GM18868 (cell line): ENCODE measurements around the gene RPS6KA3.

ENCODE experiments used
- ATAC-seq: cut with Tn5 transposase; IDR thresholded peaks from one replicate; pipeline ENCODE4 v1.9.1; 2021; ENCODE audit warnings: mild to moderate bottlenecking, moderate library complexity; ENCODE audit not compliant: unreplicated experiment

RPS6KA3 gene

GRCh38 chrX:20266810-20267606 is at the start of gene RPS6KA3:
Gene RPS6KA3 (minus strand): TSS chrX:20266909. CDS start chrX:20266632, 277 bp downstream.
- peak; percentile 81 for ATAC-seq

- ATAC-seq = peak; percentile 81
Observed at GRCh38 chrX:20315140-20315539, 48.4 kb upstream of the RPS6KA3 start.

DNA sequence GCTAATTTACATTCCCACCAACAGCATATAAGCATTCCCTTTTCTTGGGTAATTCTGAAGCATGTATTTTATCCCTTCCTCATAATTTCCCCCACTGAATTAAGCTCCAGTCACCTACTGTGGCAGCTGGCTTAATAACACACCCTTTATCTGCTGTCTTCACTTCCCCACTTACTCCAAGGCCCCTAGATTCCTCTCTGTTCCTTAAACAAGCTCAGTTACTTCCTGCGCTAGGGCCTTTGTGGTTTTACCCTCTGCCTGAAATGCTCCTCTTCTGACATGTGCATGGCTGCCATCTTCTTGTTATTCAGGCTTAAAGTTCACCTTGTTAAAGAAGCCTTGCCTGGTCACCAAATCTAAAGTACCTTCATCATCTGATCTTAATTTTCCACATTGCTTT is 47.2 kb upstream of the RPS6KA3 start:
- peak; percentile 34 for ATAC-seq

DNA sequence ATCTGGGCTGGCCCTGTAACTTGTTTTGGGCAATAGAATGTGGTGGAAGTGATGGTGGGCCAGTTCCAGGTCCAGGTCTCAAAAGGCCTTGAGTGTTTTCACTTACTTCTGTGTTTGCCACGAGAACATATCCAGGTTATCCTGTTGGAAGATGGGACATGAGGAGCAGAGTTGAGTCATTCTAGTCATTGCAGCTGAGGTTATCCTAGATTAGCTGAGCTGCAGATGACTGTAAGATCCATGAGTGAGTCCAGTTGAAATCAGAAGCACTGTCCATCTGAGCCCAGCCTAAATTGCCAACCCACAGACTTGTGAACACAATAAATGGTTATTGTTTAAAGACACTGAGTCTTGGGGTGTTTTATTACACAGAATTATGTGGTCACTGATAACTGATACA is 45.3 kb upstream of the RPS6KA3 start:
- ATAC-seq = no peak

DNA sequence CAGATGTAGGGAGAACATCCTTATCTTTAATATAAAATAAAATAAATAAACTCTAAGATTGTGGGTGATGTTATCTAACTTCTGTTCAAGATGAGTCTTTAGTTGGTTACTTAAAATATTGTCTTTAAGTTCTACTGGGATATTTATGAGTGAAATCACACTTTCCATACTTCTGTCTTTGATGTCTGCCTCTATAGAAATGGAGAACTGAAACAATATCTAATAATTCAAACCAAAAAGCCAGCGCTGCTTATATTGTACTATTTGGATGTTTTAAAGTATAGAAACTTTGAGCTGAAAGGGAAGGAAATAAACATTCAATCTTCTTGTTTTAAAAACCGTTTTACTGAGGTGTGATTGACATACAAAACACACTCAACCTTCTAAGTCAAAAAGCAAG is 44.8 kb upstream of the RPS6KA3 start:
- peak; percentile 56 for ATAC-seq

GRCh38 chrX:20309806-20310205 is 43.1 kb upstream of the RPS6KA3 start:
- no peak for ATAC-seq

- ATAC-seq = no peak
Observed at GRCh38 chrX:20306668-20307067, 40.0 kb upstream of the RPS6KA3 start.

DNA sequence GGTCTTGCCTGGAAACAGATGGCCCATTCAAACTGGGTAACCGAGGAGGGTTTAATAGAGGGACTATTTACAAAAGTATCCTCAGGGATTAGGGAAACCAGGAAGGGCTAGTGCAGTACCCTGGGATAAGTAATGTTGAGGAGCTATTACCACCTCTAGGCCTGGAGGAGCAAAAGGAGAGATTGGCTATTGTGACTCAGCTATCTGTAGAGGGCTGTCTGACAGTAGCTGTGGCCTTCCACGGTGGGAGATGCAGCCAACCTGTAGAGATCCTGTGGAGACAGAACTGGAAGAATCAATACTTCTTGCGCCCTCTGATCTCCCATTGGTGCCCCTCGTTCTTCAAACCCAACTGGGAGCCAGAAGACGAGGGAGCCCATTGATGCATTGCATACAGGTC is 34.1 kb upstream of the RPS6KA3 start:
- no peak for ATAC-seq

DNA sequence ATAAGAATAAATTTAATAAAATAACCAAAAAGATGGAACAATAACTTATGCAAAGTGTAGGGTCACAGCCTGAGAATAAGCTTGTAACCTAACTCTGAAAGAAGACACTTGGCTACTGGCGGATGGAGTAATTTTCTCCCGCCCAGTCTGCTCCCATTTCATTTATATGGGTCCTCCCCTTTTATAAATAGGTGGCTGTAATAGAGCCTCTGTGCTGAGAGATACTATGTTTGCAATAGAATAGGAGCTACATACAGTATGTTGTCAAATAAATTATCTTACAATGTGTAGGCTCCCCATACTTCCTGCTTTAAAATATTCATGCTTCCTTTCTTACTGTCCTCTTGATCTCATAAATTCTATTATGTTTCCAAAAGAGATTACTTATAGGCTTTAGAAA is 28.2 kb upstream of the RPS6KA3 start:
- no peak for ATAC-seq

DNA sequence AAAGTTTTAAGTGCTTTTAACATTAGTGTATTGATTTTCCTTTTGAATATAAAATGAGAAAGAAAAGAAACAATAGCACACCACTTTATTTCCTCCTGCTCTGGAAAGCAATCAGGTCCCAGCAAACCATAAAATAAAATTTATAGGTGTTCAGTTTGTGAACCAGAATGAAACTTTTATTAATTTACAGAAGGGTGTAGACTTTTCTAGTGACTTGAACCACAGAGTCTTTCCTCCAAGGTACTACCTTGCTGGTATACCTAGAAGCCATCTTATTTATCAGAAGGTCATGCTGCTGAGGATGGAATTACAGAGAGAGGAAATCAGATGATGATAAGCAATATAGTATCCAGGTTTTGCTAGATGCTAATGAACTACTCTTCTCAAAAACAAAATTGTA is 27.6 kb upstream of the RPS6KA3 start:
- ATAC-seq = no peak

- ATAC-seq = no peak
Observed at GRCh38 chrX:20285511-20285910, 18.8 kb upstream of the RPS6KA3 start.

DNA sequence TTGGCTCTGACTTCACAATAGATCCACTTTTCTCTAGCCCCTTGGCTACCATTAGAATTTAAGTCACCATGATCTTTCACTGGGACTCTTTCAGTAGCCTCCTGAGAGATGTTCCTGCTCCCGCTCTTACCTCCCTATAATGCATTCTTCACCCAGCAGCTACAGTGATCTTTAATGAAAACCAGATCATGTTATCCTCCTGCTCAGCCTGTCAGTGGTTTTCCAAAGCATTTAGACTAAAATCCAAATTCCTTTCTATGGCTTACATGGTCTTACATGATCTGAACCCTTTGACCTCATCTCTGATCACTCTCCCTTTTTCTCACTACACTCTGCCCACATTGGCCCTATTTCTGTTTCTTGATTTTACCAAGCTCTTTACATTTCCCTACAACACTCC is 18.3 kb upstream of the RPS6KA3 start:
- ATAC-seq = no peak

DNA sequence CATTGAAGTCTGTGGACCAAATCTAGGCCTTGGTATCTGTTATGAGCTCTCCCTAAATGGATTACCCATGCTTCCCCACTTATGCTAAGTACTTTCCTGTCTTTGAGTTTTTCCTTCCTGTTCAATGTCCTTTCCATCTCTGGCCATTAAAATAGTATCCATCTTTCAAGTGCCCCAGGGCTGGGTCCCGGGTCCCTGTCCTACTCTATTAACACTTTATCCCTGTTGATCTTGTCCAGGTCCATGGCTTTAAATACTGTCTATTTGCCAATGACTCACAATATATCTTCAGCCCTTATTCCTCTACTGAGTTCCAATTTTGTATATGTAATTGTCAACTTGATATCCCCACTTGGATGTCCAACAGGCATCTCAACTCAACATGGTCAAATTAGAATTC is 17.7 kb upstream of the RPS6KA3 start:
- no peak for ATAC-seq

DNA sequence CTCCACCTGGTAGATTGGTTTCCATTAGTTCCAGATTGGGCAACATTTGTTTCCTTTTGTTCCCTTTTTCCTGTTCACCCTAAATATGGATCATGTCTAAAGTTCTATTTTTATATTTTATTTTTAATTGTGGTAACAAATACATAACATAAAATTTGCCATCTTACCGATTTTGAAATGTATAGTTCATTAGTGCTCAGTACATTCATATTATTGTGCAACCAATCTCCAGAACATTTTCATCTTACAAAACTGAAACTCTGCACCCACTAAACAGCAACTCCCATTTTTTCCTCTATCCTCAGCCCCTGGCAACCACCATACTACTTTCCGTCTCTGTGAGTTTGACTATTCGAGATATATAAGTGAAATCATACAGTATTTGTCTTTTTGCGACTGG is 14.2 kb upstream of the RPS6KA3 start:
- ATAC-seq = no peak

- no peak for ATAC-seq
Observed at GRCh38 chrX:20274121-20274520, 7.4 kb upstream of the RPS6KA3 start.

DNA sequence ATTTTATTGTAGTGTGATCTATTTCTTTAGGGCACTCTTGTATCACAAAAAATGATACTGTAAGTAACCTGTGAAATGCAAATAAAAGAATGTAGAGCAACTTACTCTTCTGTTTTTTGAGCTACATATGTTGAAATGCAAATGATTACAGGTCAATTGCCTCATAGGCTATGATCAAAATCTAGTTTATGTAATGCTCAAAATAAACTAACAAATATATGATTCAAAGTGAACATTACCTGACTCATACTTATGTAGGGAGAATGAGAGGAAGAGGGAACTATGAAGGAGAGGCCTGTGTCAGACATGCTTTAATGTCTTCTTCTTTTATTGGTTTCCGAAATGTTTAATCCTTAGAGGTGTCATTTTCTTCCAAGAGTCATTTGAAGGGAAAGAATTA is 5.0 kb upstream of the RPS6KA3 start:
- no peak for ATAC-seq

DNA sequence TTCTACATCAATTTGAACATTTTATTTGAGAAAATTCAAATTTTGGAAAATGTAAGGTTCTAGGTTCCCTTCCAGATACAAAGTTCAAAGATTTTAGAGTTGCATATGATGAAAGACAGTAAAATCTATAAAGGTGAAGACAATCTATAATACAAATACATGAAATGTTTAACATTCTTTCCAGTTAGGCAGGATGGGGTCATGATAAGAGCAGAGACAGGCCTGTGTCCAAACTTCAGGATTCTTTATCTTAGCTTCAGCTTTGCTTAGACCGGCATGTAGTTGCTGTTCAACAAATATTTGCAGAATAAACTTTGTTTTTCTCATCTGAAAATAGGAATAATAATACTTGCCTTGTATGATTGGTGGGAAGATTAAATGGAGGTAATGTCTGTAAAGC is 4.5 kb upstream of the RPS6KA3 start:
- no peak for ATAC-seq

GRCh38 chrX:20270562-20270890 is 3.8 kb upstream of the RPS6KA3 start:
- ATAC-seq = no peak

GRCh38 chrX:20269848-20270561 is 3.3 kb upstream of the RPS6KA3 start:
- no peak for ATAC-seq

GRCh38 chrX:20267931-20268701 is 1.4 kb upstream of the RPS6KA3 start:
- ATAC-seq = no peak

DNA sequence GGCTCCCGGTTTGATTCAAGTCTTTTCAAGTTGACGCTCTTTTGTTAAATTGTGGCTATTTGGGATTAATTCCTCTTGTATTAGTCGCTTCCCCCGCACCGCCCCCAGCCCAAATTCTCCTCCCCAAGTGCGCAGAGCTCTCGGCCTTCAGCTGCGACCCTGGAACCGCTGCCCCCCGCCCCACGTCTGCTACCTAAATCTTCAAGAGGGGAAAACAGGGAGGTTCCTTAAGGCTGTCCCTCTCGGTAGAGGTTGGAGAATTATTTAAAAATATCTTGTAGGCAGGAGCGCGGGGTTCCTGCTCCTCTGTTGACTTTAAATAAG is 860 bp upstream of the RPS6KA3 start:
- ATAC-seq = no peak
